Progenitor cell of endocrine pancreas (in vitro differentiated cells): Measurements from ENCODE around the gene GNRHR. TPM values are rescaled to one million over a fixed set of nuclear protein-coding genes. Genes with fewer than 3 reads are reported as not detected.

Source experiments
- DNase-seq: peaks from one replicate; pipeline ENCODE4 v3.0.0; 2021; ENCODE audit warnings: low spot score; ENCODE audit not compliant: unreplicated experiment
- H3K27ac Mint-ChIP-seq: 2 replicates; pipeline ENCODE4 v1.8.0; 2021; ENCODE audit warnings: mild to moderate bottlenecking, moderate library complexity, mixed read lengths
- H3K27me3 Mint-ChIP-seq: 2 replicates; pipeline ENCODE4 v1.8.0; 2021; ENCODE audit warnings: mixed read lengths
- H3K36me3 Mint-ChIP-seq: 2 replicates; pipeline ENCODE4 v1.8.0; 2022; ENCODE audit warnings: mixed read lengths; ENCODE audit not compliant: insufficient read depth
- H3K4me1 Mint-ChIP-seq: 2 replicates; pipeline ENCODE4 v1.8.0; 2021; ENCODE audit warnings: low read depth, mixed read lengths
- H3K4me3 Mint-ChIP-seq: 2 replicates; pipeline ENCODE4 v1.8.0; 2021; ENCODE audit warnings: low read depth, mild to moderate bottlenecking, moderate library complexity, mixed read lengths
- H3K9me3 Mint-ChIP-seq: 2 replicates; pipeline ENCODE4 v1.8.0; 2021; ENCODE audit warnings: low read depth, mixed read lengths
- CTCF ChIP-seq: fragments of 200-600 bp; sonication (generic); IDR thresholded peaks from one replicate; pipeline ENCODE4 v1.5.0; 2021; ENCODE audit warnings: antibody characterized with exemption, mild to moderate bottlenecking; ENCODE audit not compliant: unreplicated experiment
- total RNA-seq: library from RNA; stranded (reverse); gene quantifications from 2 replicates; pipeline ENCODE4 v1.2.1, GENCODE V29; 2021

GNRHR gene
- total RNA-seq, 1 donor from 2014 or later: not detected

- Mint-ChIP-seq H3K27me3 (no peaks in the 10 kb centered on the region), H3K4me1 (peaks cover 1% of the 10 kb centered on the region), H3K36me3 (no peaks in the 10 kb centered on the region), H3K9me3 (no peaks in the 10 kb centered on the region), H3K4me3 (no peak overlapping the region), H3K27ac (no peak overlapping the region)
- no peak for DNase-seq
- TF ChIP-seq CTCF: no peak
Measured at GRCh38 chr4:67779631-67780030, 25.4 kb upstream of the GNRHR start.

GRCh38 chr4:67776746-67777145 lies 22.6 kb upstream of the GNRHR start:
- Mint-ChIP-seq H3K4me3 (no peak overlapping the region), H3K9me3 (no peaks in the 10 kb centered on the region), H3K4me1 (no peaks in the 10 kb centered on the region), H3K27ac (no peak overlapping the region), H3K27me3 (no peaks in the 10 kb centered on the region), H3K36me3 (no peaks in the 10 kb centered on the region)
- DNase-seq: no peak
- no peak for TF ChIP-seq CTCF

GRCh38 chr4:67770422-67770821 lies 16.2 kb upstream of the GNRHR start:
- no peak for DNase-seq
- H3K4me3 Mint-ChIP-seq: no peak overlapping the region
- no peaks in the 10 kb centered on the region for H3K36me3 Mint-ChIP-seq
- H3K27ac Mint-ChIP-seq: no peak overlapping the region
- TF ChIP-seq CTCF: no peak
- no peaks in the 10 kb centered on the region for H3K9me3 Mint-ChIP-seq
- no peaks in the 10 kb centered on the region for H3K4me1 Mint-ChIP-seq
- no peaks in the 10 kb centered on the region for H3K27me3 Mint-ChIP-seq

- no peak overlapping the region for H3K4me3 Mint-ChIP-seq
- H3K27me3 Mint-ChIP-seq: no peaks in the 10 kb centered on the region
- no peak for TF ChIP-seq CTCF
- peaks cover 3% of the 10 kb centered on the region for H3K4me1 Mint-ChIP-seq
- H3K36me3 Mint-ChIP-seq: no peaks in the 10 kb centered on the region
- no peak for DNase-seq
- H3K27ac Mint-ChIP-seq: no peak overlapping the region
- no peaks in the 10 kb centered on the region for H3K9me3 Mint-ChIP-seq
Measured at GRCh38 chr4:67765928-67766327, 11.7 kb upstream of the GNRHR start.

- Mint-ChIP-seq H3K27me3 (no peaks in the 10 kb centered on the region), H3K27ac (no peak overlapping the region)
- TF ChIP-seq CTCF: no peak
Measured at GRCh38 chr4:67765401-67765800, 11.2 kb upstream of the GNRHR start.

More at GRCh38 chr4:67765401-67765800, 11.2 kb upstream of the GNRHR start:
- DNase-seq: no peak
- no peaks in the 10 kb centered on the region for H3K36me3 Mint-ChIP-seq
- H3K4me3 Mint-ChIP-seq: no peak overlapping the region
- H3K4me1 Mint-ChIP-seq: peaks cover 3% of the 10 kb centered on the region
- no peaks in the 10 kb centered on the region for H3K9me3 Mint-ChIP-seq
